KG1 (cell line): ENCODE results near the gene SLC37A1.

Experiments
- DNase-seq: peaks from one replicate; lab custom pipeline; 2025; lab: John Stamatoyannopoulos, UW

SLC37A1 gene

DNA sequence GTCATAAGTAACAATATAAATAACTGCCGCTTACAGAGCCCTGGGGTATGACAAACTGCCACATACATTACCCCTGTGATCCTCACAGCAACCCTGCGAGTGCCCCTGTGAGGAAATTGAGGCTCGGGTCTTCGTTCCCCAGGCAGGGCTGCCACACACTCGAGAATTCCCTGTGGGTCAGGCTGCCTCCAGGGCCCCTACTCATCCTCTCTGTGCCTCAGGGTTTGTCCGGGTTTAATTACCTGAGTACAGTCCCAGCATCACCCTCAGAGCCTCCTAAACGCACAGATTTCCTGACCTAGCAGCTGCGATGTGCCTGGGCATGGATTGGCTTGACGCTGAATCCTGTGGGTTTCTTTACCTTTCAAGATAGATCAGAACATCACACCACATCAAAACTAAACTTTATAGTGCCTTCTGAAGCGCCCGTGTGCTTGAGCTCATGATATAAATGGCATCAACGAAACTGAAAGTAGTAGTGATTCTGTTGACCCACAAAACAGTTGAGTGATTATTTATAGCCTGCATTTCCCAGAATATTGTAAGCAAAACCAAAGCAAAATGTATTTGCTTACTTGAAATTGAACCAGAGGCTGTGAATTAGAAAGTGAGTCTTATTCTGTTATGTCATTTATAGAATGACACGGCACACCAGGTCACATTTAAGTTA lies 14.0 kb downstream of the SLC37A1 start:
- DNase-seq = no peak

DNA sequence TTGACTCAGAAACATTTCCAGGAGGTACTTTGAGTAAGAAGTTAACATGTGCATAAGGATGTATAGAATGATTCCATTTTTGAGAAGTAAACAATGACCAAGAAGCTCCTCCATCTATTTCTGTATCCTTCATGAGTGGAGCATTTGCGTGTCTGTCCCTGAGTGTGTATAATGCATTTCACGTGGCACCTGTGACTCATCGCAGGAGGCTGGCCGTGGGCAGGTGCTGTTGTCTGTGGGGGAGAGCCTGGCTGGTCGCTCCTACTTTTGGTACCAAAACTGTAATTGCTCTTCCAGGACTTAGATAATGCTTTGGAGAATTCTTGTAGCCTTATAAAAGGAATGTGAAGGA lies 16.5 kb downstream of the SLC37A1 start:
- DNase-seq = no peak

- no peak for DNase-seq
These were observed 18.1 kb downstream of the SLC37A1 start for GRCh38 chr21:42531771-42532170.

GRCh38 chr21:42532466-42533181 lies 19.0 kb downstream of the SLC37A1 start:
- no peak for DNase-seq

- no peak for DNase-seq
These were observed 19.8 kb downstream of the SLC37A1 start for GRCh38 chr21:42533306-42533962.

DNA sequence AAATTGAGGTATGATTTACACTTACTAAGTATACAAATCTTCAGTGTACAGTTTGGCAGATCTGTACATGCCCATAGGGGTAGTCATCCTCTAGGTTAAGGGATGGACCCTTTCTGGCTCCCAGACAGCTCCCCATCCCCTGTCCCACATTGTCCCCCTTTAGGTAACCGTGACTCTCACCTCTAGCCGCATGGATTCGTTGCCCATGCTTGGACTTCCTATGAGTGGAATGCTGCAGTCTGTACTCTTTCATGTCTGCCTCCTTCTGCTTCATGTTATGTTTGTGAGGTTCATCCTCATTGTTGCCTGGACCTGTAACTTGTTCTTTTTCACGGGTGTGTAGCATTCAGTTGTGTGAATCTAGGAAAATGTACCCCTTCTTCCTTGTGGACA lies 20.3 kb downstream of the SLC37A1 start:
- no peak for DNase-seq

DNA sequence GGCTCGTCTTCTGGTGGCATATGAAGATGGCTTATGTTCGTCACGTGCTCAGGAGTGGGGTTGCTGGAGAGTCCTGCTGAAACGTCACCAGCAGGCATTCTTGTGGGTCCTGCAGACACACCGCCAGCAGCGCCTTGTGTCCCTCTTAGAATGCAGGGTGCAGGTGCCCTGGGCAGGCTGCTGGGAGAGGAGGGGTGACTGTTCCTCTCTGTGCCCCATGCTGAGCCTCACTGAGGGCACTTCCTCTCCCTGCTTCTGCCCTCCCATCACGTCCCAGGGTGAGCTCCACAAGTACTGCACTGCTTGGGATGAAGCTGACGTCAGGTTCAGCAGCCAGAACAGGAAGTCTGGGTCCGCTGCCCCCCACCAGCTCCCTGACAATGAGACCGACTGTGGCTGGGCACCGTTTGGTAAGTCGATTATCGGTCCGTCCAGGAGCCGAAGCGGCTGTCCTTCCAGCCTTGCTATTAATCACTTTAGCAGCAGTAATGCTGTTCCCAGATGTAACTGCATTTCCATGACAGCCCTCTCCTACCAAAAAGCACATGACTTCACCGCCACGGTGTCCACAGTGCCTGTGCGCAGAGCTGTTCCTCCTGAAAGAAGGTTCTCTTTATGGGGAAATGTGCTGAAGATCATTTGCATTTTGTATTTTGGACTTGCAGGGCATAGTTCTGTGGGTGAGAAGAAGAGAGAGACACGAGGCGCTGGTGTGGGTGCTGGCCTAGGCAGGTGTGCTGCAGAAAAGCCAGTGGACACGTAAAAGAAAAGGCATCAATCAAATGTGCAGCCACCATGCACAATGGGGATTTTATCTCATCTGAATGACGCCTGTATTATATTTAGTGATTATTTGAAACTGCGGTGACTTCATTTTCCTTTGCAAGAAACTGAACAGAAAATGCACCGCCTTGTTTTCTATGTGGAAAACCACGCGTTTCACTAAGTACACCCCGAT lies 21.0 kb downstream of the SLC37A1 start:
- no peak for DNase-seq

DNA sequence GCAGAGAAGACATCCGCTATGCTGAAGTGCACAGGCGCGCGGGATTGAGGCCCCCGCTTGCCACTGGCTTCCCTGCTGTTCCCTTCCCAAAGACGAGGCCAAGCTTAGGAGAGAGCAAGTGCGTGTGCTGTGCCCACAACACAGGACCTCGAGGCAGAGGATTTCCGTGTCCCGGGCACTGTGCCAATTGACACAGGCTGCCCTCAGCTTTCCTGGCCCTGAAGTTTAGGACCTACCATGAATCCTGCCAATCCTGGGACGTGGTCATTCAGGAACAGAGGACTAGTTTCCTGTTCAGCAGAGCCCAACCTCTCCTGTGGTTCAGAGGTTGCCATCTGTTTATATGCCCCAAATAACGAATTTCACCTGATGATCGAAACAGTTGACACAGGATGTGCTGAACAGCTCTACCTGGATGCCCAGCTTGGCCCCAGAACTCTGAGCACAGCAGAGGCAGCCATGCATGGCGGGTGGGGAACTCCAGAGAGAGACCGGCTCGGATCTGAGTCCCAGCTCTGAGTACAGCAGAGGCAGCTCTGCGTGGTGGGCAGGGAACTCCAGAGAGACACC lies 22.0 kb downstream of the SLC37A1 start:
- DNase-seq = no peak

GRCh38 chr21:42536601-42537000 lies 22.9 kb downstream of the SLC37A1 start:
- DNase-seq = no peak

GRCh38 chr21:42537106-42537742 lies 23.6 kb downstream of the SLC37A1 start:
- DNase-seq = no peak

DNA sequence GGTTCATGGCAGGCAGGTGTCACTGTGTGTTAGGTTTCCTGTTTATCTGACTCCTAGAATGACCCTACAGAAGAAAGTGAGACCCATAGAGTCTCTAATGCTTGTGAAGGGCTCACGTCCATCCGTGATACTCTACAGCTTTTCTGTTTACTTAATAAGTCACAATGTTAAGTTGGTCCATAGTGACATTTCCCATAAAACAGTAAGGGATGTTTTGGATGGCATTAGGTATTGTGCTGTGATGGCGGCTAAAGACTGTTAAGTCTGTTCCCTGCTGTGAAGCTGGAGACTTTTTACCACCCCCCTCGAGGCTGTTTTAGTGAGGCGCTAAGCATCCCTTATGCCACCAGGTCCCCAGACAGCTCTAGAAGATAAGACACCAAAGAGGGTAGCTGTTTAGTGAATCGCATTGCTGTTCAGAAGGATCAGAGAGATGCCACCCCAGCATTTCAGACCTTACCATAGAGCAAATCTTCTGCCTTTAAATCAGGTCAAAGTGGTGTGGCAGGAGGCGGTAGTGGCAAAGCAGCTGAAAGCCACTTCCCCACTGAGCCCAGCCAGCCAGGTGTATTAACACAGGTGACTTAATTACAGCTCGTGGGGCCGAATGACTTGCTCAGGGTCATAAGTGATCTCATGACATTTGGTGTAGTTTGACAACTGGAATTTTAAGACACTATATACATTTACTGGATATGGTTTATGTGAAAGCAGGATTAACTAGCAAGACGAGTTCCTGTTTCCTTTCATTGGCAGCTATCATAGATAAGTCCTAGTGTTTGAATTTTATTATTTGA lies 25.0 kb downstream of the SLC37A1 start:
- DNase-seq = no peak

- no peak for DNase-seq
These were observed 25.7 kb downstream of the SLC37A1 start for GRCh38 chr21:42539342-42539741.

GRCh38 chr21:42539931-42540343 lies 26.3 kb downstream of the SLC37A1 start:
- DNase-seq = no peak

- no peak for DNase-seq
These were observed 26.7 kb downstream of the SLC37A1 start for GRCh38 chr21:42540396-42540795.

GRCh38 chr21:42541174-42541573 lies 27.5 kb downstream of the SLC37A1 start:
- no peak for DNase-seq

DNA sequence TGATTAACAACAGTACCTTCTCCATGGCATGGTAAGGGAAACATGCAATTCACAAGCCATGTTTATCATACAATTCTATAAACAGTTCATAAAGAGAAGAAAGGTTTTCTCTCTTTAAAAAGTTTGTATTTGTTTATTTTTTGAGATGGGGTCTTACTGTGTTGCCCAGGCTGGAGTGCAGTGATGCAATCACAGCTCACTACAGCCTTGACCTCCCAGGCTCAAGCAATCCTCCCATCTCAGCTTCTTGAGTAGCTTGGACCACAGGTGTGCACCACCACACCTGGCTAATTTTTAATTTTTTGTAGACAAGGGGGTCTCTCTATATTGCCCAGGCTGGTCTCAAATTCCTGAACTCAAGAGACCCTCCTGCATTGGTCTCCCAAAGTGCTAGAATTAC lies 28.0 kb downstream of the SLC37A1 start:
- no peak for DNase-seq

DNA sequence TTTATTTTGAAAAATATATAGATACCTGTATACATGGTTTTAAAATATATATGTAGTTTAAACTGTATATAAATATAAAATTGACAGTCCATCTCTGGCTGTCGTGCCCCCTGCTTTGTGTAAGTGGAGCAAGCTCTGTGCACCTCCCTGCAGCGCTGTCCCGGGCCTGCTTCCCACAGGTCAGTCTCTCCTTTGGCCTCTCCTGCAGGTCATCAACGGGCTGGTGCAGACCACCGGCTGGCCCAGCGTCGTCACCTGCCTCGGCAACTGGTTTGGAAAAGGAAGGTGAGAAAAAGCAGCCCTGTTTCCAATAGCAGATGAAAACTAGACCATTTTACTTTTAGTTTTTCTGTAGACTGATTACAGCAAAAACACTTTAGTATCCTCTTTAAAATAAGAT lies 28.5 kb downstream of the SLC37A1 start:
- no peak for DNase-seq

DNA sequence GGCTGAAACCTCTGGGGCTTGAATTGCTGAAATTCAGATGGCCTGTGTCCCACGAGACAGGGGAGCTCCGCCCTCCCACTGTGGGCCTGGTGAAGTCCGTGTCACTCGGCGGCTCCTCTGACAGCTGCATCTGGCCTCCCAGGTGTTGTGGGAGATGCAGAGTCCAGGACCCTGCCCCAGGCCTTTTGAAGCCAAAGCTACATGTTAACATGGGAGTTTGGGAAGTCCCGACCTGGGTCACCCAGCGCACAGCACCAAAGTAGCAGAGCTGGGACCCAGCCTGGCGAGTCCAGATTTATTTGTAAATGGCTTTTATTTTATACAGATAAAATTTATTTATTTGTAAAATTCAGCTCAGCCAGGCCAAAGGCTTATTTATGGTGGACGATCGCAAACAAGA lies 28.9 kb downstream of the SLC37A1 start:
- DNase-seq = no peak

DNA sequence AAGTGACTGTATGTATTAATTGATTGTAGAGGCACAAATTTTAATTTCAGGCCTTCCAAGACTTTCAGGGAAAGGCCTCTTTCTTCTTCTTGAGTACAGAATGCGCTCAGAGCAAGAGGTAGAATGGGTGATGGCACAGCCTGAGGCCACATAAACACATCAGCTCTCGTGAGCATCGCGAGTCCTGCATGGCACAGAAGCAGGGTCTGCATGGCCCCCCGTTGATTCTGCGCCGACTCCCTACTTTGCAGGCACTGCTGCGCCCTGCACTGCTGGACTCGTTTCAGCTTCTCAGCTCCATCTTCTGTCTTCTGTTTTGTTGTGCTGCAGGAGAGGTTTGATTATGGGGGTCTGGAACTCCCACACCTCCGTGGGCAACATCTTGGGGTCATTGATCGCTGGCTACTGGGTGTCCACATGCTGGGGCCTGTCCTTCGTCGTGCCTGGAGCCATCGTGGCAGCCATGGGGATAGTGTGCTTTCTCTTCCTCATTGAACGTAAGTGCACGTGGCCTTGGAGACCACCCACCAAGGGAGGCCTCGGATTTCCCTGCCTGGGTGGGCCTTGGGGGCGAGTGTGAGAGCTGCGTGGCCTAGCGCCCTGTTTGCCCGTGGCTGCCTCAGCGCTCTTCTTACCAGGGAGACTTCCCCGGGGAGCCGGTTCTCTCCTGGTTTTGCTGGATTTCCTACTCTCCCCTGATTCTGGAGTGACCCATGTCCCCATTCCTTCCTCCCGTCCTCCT lies 29.6 kb downstream of the SLC37A1 start:
- no peak for DNase-seq

GRCh38 chr21:42544544-42544943 lies 30.9 kb downstream of the SLC37A1 start:
- DNase-seq = no peak
